Measurements from ENCODE around the gene LCN15.

The LCN15 gene

DNA sequence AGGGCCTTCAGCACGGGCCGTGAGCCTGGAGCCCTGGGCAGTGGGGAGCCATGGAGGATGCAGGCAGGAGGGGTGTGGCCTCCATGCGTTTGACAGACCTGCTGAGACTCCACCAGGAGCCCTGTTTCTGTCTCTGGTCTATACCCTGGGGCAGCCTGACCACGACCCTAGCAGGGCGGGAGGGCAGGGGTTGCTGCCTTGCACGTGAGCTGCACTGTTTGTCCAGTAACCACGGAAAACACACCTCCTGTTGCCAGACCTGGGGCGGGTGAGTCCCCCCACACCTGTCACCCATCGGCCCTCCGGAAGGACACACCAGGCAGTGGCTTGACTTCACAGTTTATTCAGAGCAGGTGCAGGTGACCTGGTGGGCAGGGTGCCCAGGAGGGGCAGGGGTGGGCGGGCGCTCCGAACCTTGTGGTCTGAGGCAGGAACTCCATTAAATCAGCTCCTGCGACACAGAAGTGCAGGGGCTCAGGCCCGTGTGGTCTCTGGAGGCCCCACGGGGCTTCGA lies 10.2 kb downstream of the LCN15 start:
- DNase-seq = no peak

DNA sequence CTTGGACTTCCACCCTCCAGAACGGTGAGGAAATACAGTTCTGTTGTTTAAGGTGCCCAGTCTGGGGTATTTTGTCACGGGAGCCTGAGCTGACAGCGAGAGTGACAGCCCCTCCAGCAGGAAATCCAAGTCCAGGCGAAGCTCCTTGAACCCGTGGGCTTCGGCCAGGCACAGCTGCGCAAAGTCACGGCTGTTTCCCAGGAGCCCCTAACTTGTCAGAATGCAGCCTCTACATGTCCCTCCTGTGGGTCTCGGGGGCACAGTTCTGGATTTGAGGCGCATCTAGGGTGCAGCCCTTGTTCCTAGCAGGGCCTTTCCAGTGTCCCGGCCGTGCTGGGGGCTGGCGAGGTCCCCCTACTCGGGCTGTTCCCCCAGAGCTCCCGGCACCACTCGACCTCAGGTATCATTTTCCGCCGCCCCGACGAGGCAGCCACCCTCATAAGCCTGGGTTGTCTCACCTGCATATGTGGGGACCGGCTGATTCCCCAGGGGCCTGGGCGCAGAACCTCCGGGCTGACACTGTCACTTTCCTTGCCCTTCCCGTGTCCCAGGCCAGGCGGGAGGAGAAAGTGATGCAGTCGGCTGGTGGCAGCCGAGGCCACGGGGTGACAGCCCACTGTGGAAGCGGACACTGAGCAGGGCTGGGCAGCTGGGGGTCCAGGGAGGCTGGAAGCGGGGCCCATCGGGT lies 10.8 kb downstream of the LCN15 start:
- DNase-seq = no peak

DNA sequence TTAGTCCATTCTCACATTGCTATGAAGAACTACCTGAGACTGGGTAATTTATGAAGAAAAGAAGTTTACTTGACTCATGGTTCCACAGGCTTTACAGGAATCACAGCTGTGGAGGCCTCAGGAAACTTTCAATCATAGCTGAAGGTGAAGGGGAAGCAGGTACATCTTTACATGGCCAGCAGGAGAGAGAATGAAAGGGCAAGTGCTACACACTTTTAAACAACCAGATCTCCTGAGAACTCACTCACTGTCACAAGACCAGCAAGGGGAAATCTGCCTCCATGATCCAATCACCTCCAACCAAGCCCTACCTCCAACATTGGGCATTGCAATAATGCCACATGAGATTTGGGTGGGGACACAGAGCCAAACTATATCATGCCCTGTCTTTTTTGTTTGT lies 12.5 kb downstream of the LCN15 start:
- no peak for DNase-seq

DNA sequence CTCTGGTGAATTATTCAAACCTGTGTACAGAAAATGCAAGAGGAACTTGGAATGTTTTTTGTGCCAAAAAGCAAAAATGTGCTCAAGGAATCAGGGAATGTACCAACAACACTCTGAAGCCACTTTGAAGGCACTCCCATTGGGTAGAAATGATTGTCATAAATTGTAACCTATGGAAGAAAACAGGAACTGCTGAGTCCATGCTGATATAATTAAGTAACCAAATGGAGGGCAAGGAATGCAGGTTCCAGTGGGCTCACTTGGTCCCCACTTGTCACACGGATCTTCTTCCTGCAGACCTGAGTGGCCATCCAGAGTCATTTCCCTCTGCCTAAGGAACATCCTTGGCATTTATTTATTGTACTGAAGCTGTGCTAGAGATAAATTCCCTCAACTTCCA lies 13.1 kb downstream of the LCN15 start:
- DNase-seq = no peak

DNA sequence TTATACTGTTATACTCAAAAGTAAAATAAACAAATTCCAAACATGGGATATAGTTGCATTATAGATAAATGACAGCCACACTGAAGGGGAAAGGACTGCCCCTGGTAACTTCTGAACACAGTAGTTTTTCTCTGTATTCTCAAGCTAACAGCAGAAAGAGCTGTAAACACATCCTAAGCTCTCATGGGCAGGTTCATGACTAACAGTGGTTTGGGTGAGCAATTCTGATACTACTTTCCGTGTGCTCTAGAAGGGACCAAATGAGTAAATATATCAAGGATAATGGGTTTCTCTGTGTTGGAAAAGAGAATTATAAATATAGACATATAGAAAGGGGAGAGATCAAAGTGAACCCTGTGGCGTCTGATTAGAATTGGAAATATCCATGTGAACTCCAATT lies 13.8 kb downstream of the LCN15 start:
- no peak for DNase-seq

DNA sequence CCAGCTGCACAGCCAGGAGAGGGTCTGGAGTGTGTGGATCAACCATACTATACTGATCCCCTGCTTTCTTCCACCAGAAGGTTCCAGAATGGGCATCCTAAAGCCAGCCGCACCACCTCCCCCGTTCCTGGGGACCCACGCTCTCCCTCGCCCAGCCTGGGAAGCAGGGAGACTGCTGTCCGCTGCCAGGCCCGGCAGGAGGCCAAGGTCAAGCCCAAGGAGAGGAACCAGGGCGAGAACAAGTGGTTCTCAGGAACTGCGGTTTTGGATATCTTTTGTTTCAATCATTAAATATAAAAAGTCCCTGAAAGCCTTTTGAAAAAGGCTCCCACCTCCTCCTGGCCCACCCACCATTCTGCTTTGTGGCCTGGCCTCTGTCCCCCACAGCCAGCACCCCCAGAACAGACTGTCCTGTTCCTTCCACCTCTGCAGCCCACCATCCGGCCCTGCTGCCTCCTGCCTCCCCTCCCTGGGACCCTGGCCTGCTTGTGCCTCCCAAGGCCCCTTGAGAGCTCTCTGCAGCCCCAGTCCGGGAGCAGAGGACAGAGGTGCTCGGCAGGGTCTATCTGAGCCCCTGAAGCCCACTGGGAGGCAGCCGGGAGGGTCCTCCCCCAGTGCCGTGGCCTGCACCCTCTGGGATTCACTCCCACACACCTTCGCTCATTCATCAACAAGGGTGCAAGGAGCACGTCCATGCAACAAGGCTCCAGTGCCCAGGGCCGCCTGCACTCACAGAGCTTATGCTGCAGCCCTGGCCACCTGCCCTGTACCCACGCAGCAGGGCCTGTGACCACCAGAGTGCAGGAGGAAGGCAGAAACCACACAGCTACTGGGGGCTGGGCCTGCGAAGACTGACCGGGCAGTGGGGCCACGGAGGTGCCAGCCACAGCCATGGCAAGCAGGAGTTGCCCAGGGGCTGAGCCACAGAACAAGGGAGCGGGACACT lies 15.4 kb downstream of the LCN15 start:
- DNase-seq = no peak

DNA sequence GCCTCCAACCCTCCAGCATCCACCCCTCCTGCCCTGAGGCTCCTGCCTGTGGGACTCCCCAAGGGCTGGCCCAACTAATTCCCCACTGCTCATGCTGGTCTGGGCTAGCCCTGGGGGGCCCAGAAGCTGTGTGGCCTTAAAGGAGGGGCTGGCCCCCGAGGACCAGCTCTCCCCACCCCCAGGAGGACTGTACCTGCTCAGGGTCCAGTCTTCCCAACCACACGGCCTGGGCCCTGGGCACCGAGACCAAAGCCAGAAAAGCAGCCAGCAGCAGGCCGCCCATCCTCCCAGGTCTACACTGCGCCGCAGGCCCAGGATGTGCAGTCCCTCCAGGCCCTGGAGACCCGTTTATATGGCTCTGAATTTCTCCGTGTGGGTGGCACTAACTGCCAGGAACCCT lies 16.1 kb downstream of the LCN15 start, which contains the start of gene LCN6:
LCN6 (minus strand) TSS at position 325 of the 400 bp plus-strand sequence; CDS start at position 283, 42 bp downstream.
- no peak for DNase-seq

DNA sequence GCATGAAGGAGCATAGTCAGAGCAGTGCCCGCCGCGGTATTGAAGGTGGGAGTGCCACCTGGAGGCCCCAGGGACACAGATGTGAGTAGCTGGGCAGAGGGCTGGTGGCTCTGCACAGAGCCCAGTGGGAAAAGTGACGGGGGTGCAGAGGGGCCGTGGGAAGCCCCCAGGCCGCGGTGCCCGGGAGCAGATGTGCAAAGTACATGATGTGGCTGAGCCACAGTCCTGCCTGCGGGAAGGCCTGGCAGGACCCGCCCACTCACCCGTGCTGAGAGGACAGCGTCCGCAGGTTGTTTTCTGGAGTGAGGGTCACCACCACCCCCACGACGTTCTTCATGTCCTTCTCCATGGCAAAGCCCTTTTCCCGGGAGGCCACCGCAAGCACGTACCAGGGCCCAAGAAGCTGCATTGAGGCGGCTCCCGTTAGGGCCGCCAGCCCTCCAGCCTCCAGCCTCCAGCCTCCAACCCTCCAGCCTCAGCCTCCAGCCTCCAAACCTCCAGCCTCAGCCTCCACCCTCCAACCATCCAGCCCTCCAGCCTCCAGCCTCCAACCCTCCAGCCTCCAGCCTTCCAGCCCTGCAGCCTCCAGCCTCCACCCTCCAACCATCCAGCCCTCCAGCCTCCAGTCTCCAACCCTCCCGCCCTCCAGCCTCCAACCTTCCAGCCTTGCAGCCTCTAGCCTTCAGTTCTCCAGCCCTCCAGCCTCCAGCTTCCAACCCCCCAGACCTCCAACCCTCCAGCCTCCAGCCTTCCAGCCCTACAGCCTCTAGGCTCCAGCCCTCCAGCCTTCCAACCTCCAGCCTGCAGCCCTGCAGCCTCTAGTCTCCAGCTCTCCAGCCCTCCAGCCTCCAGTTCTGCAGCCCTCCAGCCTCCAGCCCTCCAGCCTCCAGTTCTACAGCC lies 16.9 kb downstream of the LCN15 start:
- no peak for DNase-seq

DNA sequence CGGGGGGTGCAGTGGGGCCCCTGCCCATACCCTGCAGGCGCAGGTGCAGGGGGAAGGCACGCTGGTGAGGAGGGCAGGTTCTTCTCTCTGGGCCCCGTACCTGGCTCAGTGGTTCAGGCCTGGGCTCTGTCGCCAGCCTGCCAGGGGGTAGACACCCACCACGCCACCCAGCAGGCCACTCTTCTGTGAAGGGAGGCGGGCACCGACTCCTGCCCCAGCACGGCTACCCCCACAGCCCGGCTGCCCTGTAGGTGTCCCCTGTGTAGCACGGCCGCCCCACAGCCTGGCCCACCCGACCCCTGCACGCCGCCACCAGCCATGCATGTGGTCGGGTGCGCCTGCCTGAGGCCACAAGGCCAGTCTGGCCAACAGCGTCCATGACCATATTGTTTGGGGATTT lies 17.7 kb downstream of the LCN15 start:
- no peak for DNase-seq

DNA sequence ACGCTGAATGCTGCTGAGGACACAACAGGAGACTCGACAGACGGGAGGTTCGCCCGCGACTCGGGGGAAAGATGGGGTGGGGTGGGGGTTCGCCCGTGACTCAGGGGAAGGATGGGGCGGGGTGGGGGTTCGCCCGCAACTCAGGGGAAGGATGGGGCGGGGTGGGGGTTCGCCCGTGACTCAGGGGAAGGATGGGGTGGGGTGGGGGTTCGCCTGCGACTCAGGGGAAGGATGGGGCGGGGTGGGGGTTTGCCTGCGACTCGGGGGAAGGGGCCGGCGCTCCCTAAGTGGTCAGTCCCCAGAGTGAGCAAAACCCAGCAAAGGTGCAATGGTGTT lies 18.2 kb downstream of the LCN15 start:
- no peak for DNase-seq

DNA sequence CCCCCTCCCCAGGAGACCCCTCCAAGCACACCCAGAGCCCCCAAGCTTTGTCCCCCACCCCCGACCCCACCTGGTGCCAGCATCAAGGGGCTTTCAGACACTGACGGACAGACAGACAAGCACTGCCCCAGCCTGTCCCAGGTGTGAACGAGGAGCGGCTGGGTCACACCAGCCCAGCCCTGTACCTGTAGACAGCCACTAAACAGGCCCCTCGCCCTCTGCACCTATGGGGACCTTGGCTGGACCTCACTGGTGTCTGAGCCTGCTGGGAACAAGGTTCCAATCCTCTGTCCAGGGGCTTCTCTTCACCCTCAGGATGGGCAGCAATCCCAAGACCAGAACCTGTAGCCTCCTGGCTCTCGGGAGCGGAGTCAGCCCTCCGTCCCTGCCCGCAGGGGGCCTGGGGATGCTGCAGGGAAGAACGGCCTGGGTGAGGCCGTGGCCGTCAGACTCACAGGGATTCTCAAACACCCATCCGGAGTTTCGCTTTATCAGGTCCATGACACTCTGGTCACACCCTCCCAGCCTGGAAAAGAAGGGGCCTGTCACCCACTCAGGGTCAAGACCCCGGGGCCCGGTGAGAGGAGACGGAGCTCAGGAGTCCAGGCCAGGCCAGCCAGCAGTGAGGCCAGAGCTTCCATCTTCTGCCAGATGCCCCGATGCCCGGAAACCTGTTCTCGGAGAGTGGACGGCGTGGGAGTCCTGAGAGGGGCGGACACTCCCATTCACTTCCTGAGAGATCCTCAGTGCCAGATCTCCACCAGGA lies 18.7 kb downstream of the LCN15 start:
- DNase-seq = no peak

DNA sequence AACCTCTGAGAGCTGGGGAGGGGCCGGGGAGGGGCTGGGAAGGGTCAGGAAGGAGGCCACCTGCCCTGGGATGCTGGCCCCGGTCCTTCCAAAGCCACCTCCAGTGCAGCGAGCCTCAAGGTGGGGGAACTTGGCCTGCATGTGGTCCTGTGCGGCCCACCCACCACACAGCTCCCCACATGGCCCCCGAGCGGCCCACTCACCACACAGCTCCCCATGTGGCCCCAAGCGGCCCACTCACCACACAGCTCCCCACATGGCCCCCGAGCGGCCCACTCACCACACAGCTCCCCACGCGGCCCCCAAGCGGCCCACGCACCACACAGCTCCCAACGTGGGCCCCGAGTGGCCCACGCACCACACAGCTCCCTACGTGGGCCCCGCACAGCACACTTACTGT lies 19.5 kb downstream of the LCN15 start:
- no peak for DNase-seq

DNA sequence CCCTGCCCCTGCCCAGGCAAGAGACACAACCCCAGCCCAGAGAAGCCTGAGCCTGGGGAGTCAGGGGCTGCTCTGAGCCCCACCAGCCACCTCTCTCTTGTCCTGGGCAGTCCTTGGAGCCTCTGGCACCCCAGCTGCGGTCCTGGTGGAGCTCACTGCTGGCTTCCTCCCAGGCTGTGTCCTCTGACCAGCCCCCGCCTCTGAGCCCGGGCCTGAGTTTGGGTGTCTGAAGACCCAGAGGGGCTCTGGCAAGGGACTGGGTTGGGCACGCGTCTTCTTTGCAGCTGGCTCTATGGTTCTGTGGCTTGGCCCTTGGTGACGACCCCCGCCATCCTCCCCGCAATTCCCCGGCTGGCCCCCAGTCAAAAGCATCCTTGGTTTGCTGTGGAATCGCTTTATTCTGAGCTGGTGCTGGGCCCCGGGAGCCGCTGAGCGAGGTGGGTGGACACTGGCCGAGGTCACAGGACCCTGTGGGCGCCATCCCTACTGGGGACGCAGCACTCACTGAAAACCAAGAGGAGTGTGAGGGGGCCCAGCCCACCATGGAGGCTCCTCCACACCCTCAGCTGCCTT lies 20.6 kb downstream of the LCN15 start:
- no peak for DNase-seq

DNA sequence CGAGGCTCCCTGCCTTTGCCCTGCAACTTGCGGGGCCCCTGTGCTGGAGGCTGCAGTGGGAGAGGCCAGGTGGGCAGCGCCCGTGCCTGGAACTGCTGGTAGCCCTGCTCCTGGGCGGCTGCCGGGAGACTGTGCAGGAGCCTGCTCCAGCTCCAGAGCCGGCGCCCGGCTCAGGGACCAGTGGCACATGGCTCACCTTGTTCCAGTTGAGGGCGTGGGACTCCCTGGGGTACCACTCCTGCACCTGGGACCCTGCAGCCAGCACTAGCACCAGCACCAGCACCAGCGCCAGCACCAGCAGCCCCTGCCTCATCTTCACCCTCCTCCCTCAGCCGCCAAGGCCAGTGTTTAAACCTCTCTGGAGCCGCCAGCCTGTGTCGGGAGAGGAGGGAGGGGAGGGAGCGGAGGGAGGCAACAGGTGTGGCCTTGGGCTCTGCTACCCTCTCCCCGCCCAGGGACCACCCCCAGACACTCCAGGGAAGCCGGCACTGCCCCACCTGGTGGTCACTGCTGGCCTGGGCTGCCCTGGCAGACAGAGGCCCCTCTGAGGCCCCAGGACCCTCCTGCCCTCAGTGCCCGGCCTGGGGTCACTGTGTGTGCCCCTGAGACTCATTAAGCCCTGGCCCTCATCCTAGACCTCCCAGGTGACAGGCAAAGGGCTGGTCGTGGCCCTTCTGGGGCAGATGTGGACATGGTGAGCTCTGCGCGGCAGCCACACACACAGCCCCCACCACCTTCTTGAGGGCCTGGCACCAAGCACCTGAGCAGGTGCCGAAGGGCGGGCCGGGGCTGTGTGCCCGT lies 21.5 kb downstream of the LCN15 start, which contains the start of gene LCN10:
LCN10 (minus strand) TSS at position 350 of the 801 bp plus-strand sequence; CDS start at position 313, 37 bp downstream.
- no peak for DNase-seq

DNA sequence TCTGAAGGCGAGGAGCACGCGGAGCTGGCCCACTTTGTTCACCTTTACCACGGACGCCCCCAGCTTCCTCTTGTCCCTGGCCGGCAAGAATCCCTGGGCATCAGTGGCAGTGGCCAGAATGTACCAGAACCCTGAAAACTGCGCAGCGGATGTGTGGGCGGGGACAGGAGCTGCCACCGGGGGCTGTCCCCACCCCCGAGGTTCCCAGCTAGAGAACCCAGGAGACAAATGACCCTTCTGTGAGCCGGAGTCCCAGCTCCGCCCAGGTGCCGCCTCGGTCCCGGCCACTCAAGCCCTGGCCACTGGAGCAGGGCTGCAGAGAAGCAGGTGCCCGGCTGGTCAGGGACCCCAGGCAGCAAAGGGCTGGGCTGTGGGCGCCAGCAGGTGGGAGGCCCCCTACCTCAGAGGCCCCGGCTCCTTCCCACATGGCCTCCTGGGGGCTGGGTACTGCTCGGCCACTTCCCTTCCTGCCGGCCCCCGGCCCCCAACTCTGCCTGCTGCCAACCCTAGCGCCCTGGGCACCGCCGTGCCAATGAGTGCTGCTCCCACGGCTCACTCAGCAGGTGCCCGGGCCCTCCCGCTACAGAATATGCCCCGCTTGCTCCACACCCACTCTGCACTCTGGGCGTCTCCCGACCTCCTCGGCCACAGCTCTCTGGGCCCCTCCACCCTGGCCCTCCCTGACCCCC lies 22.3 kb downstream of the LCN15 start:
- no peak for DNase-seq

DNA sequence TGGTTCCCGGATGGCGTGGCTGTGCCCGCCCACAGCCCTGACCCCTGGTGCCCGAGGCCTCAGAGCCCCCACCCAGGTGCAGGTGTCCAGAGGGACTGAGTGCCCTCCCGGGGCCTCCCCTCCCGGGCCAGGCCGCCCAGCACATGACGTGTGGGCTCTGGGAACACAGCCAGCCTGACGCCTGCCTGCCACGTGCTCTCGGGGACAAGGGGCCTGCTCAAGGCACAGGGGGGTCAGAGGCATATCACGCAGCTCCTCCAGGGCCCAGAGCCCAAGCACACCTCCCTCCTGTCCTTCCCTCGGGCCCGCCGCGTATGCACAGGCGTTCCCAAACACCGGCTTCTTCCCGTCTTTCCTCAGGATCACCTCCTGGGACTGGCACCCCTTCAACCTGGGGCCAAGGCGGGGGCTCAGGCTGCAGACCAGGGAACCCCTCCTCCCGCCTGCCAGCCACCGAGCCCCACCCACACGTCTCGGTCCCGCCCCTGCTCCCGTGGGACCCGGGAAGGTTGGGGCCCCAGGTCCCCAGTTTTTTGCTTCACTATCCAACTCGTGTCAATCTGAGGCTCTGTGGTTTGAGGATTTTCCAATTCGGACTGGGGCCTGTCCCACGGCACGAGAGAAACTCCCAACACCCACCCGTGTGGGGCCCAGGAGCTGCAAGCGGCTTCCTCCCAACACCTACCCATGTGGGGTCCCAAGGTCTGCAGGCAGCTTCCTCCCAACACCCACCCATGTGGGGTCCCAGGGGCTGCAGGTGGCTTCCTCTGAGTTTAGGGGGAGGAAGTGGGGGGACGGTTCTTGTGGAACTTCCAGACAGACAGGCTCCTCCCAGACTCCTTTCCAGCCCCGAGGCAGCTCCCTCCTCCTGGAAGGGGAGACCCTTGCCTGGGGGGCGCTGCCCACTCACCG lies 23.1 kb downstream of the LCN15 start:
- no peak for DNase-seq

DNA sequence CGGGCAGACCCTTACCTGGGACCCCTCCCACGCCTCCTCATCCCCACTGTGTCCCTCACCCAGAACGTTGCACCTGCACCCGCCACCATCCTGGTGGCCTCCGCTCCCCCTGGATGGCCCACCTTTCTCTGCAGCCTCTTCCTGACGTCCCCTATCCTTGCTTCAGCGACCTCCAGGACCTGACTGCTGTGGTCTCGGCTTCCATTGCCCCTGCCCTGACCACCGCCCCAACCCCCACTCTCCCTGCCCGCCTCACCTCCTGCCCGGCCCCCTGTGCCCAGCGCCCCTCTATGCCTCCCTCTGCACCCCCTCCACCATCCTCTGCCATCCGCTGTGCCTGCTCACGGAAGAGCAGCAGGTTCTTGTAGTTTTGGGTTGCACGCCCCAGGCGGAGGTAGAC lies 23.8 kb downstream of the LCN15 start:
- no peak for DNase-seq

DNA sequence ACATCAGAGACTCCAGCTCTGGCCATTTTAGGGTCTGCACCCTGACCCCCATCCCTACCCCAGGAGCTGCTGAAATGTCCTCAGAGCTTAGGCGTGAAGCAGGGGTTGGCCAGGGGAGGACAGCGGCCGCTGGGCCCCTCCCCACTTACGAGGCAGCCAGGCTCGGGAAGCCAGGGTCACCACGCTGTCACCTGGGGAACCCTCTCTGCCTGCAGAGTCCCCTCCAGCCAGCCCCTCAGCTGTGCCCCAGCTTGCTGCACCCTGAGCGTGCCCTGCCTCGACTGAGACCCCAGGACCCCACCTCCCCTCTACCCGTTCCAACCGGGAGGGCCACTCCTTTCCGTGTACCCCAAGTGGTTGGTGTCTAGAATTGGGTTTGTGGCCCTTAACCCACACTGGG lies 24.2 kb downstream of the LCN15 start:
- no peak for DNase-seq

DNA sequence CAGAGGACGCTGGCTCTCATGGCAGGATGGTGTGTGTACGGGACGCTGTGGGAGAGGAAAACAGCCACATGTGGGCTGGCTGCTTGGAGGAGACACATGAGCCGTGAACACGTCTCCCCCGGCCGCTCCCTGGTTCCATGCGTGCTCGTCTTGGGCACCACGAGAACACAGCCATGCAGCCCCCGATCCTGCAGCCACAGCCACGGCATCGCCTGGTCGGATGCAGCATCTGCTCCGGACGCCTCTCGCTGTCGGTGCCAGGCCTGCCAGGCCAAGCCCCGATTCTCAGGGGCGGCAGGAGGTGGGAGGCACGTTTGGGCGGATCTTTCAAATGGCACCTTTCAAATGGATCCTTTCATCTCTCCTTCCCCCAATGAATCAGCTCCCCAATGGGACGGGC lies 24.8 kb downstream of the LCN15 start:
- no peak for DNase-seq

All from NCI-H187 treated with DMSO at 0.1 percent for 48 hours (cell line).